Naive B cell (primary cell): ENCODE results near the gene PADI2. TPM values are rescaled to one million over a fixed set of nuclear protein-coding genes. Genes with fewer than 3 reads are reported as not detected.

ENCODE experiments used
- ATAC-seq, 2 donors: fragments of 150-1000 bp; cut with Tn5 transposase; 2 replicates each; pipeline ENCODE4 v1.10.0; 2021; ENCODE audit warnings: low read depth in 2 of 2, mild to moderate bottlenecking in 2 of 2, moderate library complexity in 2 of 2
- DNase-seq: peaks from one replicate; pipeline ENCODE4 v3.0.0; 2022
- H3K27ac Mint-ChIP-seq, 6 donors: one replicate each; pipeline ENCODE4 v1.8.0; 2020 to 2022; ENCODE audit warnings: mild to moderate bottlenecking in 6 of 6, mixed read lengths in 6 of 6, moderate library complexity in 5 of 6, inconsistent platforms in 2 of 6
- H3K27me3 Mint-ChIP-seq, 3 donors: one replicate each; pipeline ENCODE4 v1.8.0; 2021 to 2022; ENCODE audit warnings: mixed read lengths in 3 of 3, mild to moderate bottlenecking in 1 of 3
- H3K36me3 Mint-ChIP-seq, 2 donors: one replicate each; pipeline ENCODE4 v1.8.0; 2020 to 2022; ENCODE audit warnings: mixed read lengths in 2 of 2, inconsistent platforms in 1 of 2, mild to moderate bottlenecking in 1 of 2
- H3K4me1 Mint-ChIP-seq, 3 donors: one replicate each; pipeline ENCODE4 v1.8.0; 2020 to 2022; ENCODE audit warnings: mixed read lengths in 3 of 3, inconsistent platforms in 1 of 3, mild to moderate bottlenecking in 1 of 3, moderate library complexity in 1 of 3
- H3K4me3 Mint-ChIP-seq, 8 donors: one replicate each; pipeline ENCODE4 v1.8.0; 2020 to 2022; ENCODE audit warnings: mild to moderate bottlenecking in 8 of 8, mixed read lengths in 8 of 8, moderate library complexity in 8 of 8, inconsistent platforms in 2 of 8
- H3K9me3 Mint-ChIP-seq, 7 donors: one replicate each; pipeline ENCODE4 v1.8.0; 2020 to 2022; ENCODE audit warnings: mixed read lengths in 7 of 7, mild to moderate bottlenecking in 5 of 7, inconsistent platforms in 2 of 7, moderate library complexity in 1 of 7
- polyA plus RNA-seq, 6 donors: library from polyadenylated mRNA; unstranded; fragments of 300-500 nt; fragmentation: Illumina TruSeq; gene quantifications; one replicate each; pipeline ENCODE4 v1.2.3, GENCODE V29; 2021; ENCODE audit warnings: low read depth in 6 of 6

Gene PADI2
- polyA plus RNA-seq, 6 donors from 2014 or later = 0.08 to 0.74 (median 0.09) TPM; not detected in 2

GRCh38 chr1:17118268-17118667, 983 bp downstream of the PADI2 start:
- Mint-ChIP-seq H3K27me3 (peaks cover 10 to 41% (median 22%) of the 10 kb centered on the region in 3 donors), H3K36me3 (no peaks in the 10 kb centered on the region), H3K9me3 (no peaks in the 10 kb centered on the region), H3K4me3 (peak overlapping the region; percentile 31 to 88 (median 74)), H3K27ac (no peak overlapping the region), H3K4me1 (peaks cover 20 to 24% (median 22%) of the 10 kb centered on the region in 3 donors)
- ATAC-seq (no peak), DNase-seq (no peak)

GRCh38 chr1:17117451-17118265, 1.6 kb downstream of the PADI2 start:
- Mint-ChIP-seq H3K27ac (no peak overlapping the region), H3K36me3 (no peaks in the 10 kb centered on the region), H3K4me3 (peak overlapping the region; percentile 25 to 88 (median 67)), H3K27me3 (peaks cover 7 to 41% (median 22%) of the 10 kb centered on the region in 3 donors), H3K4me1 (peaks cover 20 to 24% (median 22%) of the 10 kb centered on the region in 3 donors), H3K9me3 (no peaks in the 10 kb centered on the region)
- DNase-seq (no peak), ATAC-seq (no peak)

- no peaks in the 10 kb centered on the region for H3K9me3 Mint-ChIP-seq
- peaks cover 5 to 41% (median 22%) of the 10 kb centered on the region in 3 donors for H3K27me3 Mint-ChIP-seq
- no peak overlapping the region for H3K27ac Mint-ChIP-seq
Observed at GRCh38 chr1:17116643-17117042, 2.6 kb downstream of the PADI2 start.

GRCh38 chr1:17113963-17114362, 5.3 kb downstream of the PADI2 start:
- no peak for DNase-seq
- H3K4me3 Mint-ChIP-seq = no peak overlapping the region
- ATAC-seq = no peak
- H3K27me3 Mint-ChIP-seq = peaks cover 5 to 33% (median 23%) of the 10 kb centered on the region in 3 donors
- H3K27ac Mint-ChIP-seq = peak overlapping the region in 1 of 6 donors; percentile 57
- peaks cover 8 to 11% (median 10%) of the 10 kb centered on the region in 3 donors for H3K4me1 Mint-ChIP-seq
- H3K36me3 Mint-ChIP-seq = no peaks in the 10 kb centered on the region
- H3K9me3 Mint-ChIP-seq = no peaks in the 10 kb centered on the region

More at GRCh38 chr1:17116643-17117042, 2.6 kb downstream of the PADI2 start:
- H3K36me3 Mint-ChIP-seq = no peaks in the 10 kb centered on the region
- ATAC-seq = no peak
- no peak for DNase-seq
- peak overlapping the region in 1 of 8 donors; percentile 61 for H3K4me3 Mint-ChIP-seq
- peaks cover 20 to 24% (median 22%) of the 10 kb centered on the region in 3 donors for H3K4me1 Mint-ChIP-seq

GRCh38 chr1:17112496-17113236, 6.6 kb downstream of the PADI2 start:
- ATAC-seq (no peak), DNase-seq (no peak)
- Mint-ChIP-seq H3K27me3 (peaks cover 5 to 27% (median 16%) of the 10 kb centered on the region in 3 donors), H3K4me1 (peaks cover 0 to under 1% (median 0%) of the 10 kb centered on the region in 3 donors), H3K36me3 (no peaks in the 10 kb centered on the region), H3K9me3 (no peaks in the 10 kb centered on the region), H3K4me3 (no peak overlapping the region), H3K27ac (peak overlapping the region in 2 of 6 donors; percentile 15 to 58)

- H3K4me3 Mint-ChIP-seq = no peak overlapping the region
- no peaks in the 10 kb centered on the region for H3K36me3 Mint-ChIP-seq
- no peak for DNase-seq
Observed at GRCh38 chr1:17112076-17112475, 7.2 kb downstream of the PADI2 start.

GRCh38 chr1:17110555-17110926, 8.7 kb downstream of the PADI2 start:
- Mint-ChIP-seq H3K4me3 (no peak overlapping the region), H3K27ac (peak overlapping the region in 1 of 6 donors; percentile 2), H3K27me3 (peaks cover 5 to 22% (median 6%) of the 10 kb centered on the region in 3 donors)

More at GRCh38 chr1:17112076-17112475, 7.2 kb downstream of the PADI2 start:
- no peak for ATAC-seq
- Mint-ChIP-seq H3K9me3 (no peaks in the 10 kb centered on the region), H3K27ac (peak overlapping the region in 1 of 6 donors; percentile 4), H3K4me1 (no peaks in the 10 kb centered on the region), H3K27me3 (peaks cover 5 to 24% (median 12%) of the 10 kb centered on the region in 3 donors)

GRCh38 chr1:17109892-17110554, 9.2 kb downstream of the PADI2 start:
- DNase-seq (no peak), ATAC-seq (no peak)
- H3K27me3 Mint-ChIP-seq = peaks cover 5 to 21% (median 6%) of the 10 kb centered on the region in 3 donors
- H3K4me3 Mint-ChIP-seq = no peak overlapping the region
- no peaks in the 10 kb centered on the region for H3K4me1 Mint-ChIP-seq
- H3K9me3 Mint-ChIP-seq = no peaks in the 10 kb centered on the region
- H3K36me3 Mint-ChIP-seq = no peaks in the 10 kb centered on the region
- H3K27ac Mint-ChIP-seq = no peak overlapping the region

More at GRCh38 chr1:17110555-17110926, 8.7 kb downstream of the PADI2 start:
- DNase-seq (no peak), ATAC-seq (no peak)
- Mint-ChIP-seq H3K36me3 (no peaks in the 10 kb centered on the region), H3K4me1 (no peaks in the 10 kb centered on the region), H3K9me3 (no peaks in the 10 kb centered on the region)

- no peak for DNase-seq
- Mint-ChIP-seq H3K36me3 (no peaks in the 10 kb centered on the region), H3K4me3 (no peak overlapping the region), H3K27ac (peak overlapping the region in 1 of 6 donors; percentile 58), H3K27me3 (peaks cover 0 to 15% (median 6%) of the 10 kb centered on the region in 3 donors), H3K4me1 (no peaks in the 10 kb centered on the region), H3K9me3 (no peaks in the 10 kb centered on the region)
- no peak for ATAC-seq
Observed at GRCh38 chr1:17108786-17109185, 10.5 kb downstream of the PADI2 start.

- H3K4me3 Mint-ChIP-seq = no peak overlapping the region
Observed at GRCh38 chr1:17108360-17108759, 10.9 kb downstream of the PADI2 start.

GRCh38 chr1:17104782-17105181, 14.5 kb downstream of the PADI2 start:
- Mint-ChIP-seq H3K4me3 (no peak overlapping the region), H3K4me1 (peaks cover 0 to 4% (median 0%) of the 10 kb centered on the region in 3 donors), H3K27ac (no peak overlapping the region), H3K27me3 (peaks cover 0 to 15% (median 6%) of the 10 kb centered on the region in 3 donors), H3K9me3 (no peaks in the 10 kb centered on the region), H3K36me3 (no peaks in the 10 kb centered on the region)
- no peak for ATAC-seq
- DNase-seq = no peak

More at GRCh38 chr1:17108360-17108759, 10.9 kb downstream of the PADI2 start:
- Mint-ChIP-seq H3K36me3 (no peaks in the 10 kb centered on the region), H3K9me3 (no peaks in the 10 kb centered on the region), H3K4me1 (no peaks in the 10 kb centered on the region), H3K27ac (no peak overlapping the region), H3K27me3 (peaks cover 0 to 15% (median 6%) of the 10 kb centered on the region in 3 donors)
- DNase-seq (no peak), ATAC-seq (no peak)

GRCh38 chr1:17102232-17102631, 17.0 kb downstream of the PADI2 start:
- no peaks in the 10 kb centered on the region for H3K36me3 Mint-ChIP-seq

GRCh38 chr1:17101261-17101660, 18.0 kb downstream of the PADI2 start:
- H3K9me3 Mint-ChIP-seq = no peaks in the 10 kb centered on the region
- H3K27me3 Mint-ChIP-seq = no peaks in the 10 kb centered on the region
- DNase-seq = no peak
- no peak overlapping the region for H3K27ac Mint-ChIP-seq
- H3K4me3 Mint-ChIP-seq = no peak overlapping the region
- H3K4me1 Mint-ChIP-seq = peaks cover 0 to 4% (median 0%) of the 10 kb centered on the region in 3 donors
- no peaks in the 10 kb centered on the region for H3K36me3 Mint-ChIP-seq
- no peak for ATAC-seq

More at GRCh38 chr1:17102232-17102631, 17.0 kb downstream of the PADI2 start:
- H3K27me3 Mint-ChIP-seq = peaks cover 0 to 8% (median 0%) of the 10 kb centered on the region in 3 donors
- no peak for DNase-seq
- H3K4me3 Mint-ChIP-seq = no peak overlapping the region
- peaks cover 0 to 4% (median 0%) of the 10 kb centered on the region in 3 donors for H3K4me1 Mint-ChIP-seq
- peak overlapping the region in 1 of 6 donors; percentile 82 for H3K27ac Mint-ChIP-seq
- H3K9me3 Mint-ChIP-seq = no peaks in the 10 kb centered on the region
- ATAC-seq = no peak
